Stimulated activated effector memory CD8-positive, alpha-beta T cell treated with anti-CD3 and anti-CD28 coated beads, Interleukin-12 subunit alpha, Interleukin-12 subunit beta, amount 100 ng/mL, for 72 hours (primary cell): Measurements from ENCODE around the gene ZNF550.

Experiments
- ATAC-seq: fragments of 150-1000 bp; cut with Tn5 transposase; 2 replicates; pipeline ENCODE4 v1.10.0; 2021
- DNase-seq, 2 donors: peaks; one replicate each; pipeline ENCODE4 v3.0.0; 2021 to 2022; ENCODE audit warnings: low spot score in 2 of 2
- H3K27ac Mint-ChIP-seq: one replicate; pipeline ENCODE4 v1.8.0; 2022; ENCODE audit warnings: mild to moderate bottlenecking, mixed read lengths
- H3K36me3 Mint-ChIP-seq: one replicate; pipeline ENCODE4 v1.8.0; 2022; ENCODE audit warnings: mild to moderate bottlenecking, mixed read lengths
- H3K4me1 Mint-ChIP-seq: one replicate; pipeline ENCODE4 v1.8.0; 2022; ENCODE audit warnings: mixed read lengths
- H3K4me3 Mint-ChIP-seq: one replicate; pipeline ENCODE4 v1.8.0; 2022; ENCODE audit warnings: mild to moderate bottlenecking, mixed read lengths
- H3K9me3 Mint-ChIP-seq: one replicate; pipeline ENCODE4 v1.8.0; 2022; ENCODE audit warnings: mixed read lengths

The ZNF550 gene

DNA sequence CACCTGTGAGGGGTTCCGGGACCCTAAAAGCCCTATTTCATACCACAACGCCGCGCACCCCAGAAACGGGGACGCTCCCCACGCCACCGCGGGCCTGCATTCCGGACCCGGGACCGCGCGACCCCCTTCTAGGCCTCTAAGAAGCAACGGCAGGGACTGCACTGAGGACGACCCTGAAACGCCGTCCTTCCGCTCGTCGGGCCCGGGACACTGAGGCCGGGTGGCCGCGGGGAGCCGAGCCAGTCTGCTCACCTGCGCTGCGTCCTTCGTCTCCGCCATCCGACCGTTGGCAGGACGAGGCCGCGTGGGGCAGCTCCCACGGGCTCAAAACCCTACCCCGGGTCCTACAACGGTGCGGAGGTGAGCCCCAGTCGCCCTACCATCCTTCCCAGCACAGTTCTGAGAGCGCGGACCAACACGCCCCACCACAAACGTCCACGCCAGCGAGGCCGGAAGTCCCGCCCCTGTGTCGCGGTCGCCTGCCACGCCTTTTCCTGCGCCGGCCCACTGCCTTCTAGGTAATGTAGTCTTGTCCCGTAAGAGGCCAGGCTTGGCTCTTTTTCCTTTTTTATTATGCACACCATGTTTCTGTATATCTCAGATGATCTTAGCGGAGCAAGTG, at the start of gene ZNF550:
TSS of gene ZNF550 (minus strand) at position 460 of the 622 bp plus-strand sequence. CDS start at position 279, 181 bp downstream.
- peaks cover 18% of the 10 kb centered on the region for H3K9me3 Mint-ChIP-seq
- DNase-seq (peak; percentile 61 to 89), ATAC-seq (peak; percentile 99)
- H3K27ac Mint-ChIP-seq, result peak within 1 kb of the TSS; percentile 95
- peak within 1 kb of the TSS; percentile 98 for H3K4me3 Mint-ChIP-seq
- peaks cover 23% of the 10 kb centered on the region for H3K36me3 Mint-ChIP-seq
- H3K4me1 Mint-ChIP-seq, result peaks cover 29% of the 10 kb centered on the region

DNA sequence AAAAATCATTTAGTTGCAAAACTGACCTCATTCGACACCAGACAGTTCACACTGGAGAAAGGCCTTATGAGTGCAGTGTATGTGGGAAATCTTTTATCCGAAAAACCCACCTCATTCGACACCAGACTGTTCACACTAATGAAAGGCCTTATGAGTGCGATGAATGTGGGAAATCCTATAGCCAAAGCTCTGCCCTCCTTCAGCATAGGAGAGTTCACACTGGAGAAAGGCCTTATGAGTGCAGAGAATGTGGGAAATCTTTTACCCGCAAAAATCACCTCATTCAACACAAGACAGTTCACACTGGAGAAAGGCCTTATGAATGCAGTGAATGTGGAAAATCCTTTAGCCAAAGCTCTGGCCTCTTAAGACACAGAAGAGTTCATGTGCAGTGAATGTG, 47.3 kb upstream of the ZNF550 start:
- H3K27ac Mint-ChIP-seq, result no peak overlapping the region
- H3K4me3 Mint-ChIP-seq, result no peak overlapping the region
- H3K9me3 Mint-ChIP-seq, result peaks cover 32% of the 10 kb centered on the region
- no peak for DNase-seq
- peaks cover 40% of the 10 kb centered on the region for H3K36me3 Mint-ChIP-seq
- no peak for ATAC-seq
- H3K4me1 Mint-ChIP-seq, result no peaks in the 10 kb centered on the region

DNA sequence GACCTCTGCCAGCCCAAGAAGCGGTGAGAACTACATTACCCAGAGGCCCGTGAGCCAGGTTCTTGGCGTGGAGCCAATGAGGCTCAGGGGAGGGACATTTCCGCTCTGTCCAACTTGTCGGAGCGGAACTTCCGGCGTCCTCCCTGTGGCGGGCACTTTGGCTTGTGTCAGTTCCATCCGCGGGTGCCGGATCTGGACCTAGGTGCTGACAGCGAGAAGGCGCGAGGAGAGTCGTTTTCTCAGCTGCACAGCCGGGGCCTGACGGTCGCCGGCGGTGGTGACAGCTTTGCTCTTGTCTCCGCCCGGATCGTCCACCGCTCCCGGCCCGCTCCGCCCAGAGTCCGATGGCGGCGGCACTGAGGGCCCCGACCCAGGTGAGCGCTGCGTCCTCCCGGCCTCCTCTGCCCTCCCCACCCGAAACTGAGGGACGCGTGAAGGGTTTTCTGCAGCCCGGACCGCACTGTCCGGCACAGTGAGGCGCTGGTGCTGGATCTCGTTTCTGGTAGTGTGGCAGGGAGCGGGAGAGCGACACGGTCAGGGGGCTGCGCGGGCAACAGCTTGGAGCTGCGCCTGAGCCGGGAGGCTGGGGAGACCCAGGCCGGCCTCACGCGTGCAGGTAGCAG, 40.2 kb upstream of the ZNF550 start, which contains the start of gene ZNF530:
TSS of gene ZNF530 (plus strand) at position 125 of the 623 bp plus-strand sequence. CDS start 4,461 bp downstream, outside the sequence.
- H3K4me1 Mint-ChIP-seq, result peaks cover 15% of the 10 kb centered on the region
- DNase-seq, result peak; percentile 83 to 91
- peaks cover 19% of the 10 kb centered on the region for H3K36me3 Mint-ChIP-seq
- peaks cover 33% of the 10 kb centered on the region for H3K9me3 Mint-ChIP-seq
- H3K27ac Mint-ChIP-seq, result peak within 1 kb of the TSS; percentile 54
- ATAC-seq, result peak; percentile 98
- peak within 1 kb of the TSS; percentile 74 for H3K4me3 Mint-ChIP-seq

DNA sequence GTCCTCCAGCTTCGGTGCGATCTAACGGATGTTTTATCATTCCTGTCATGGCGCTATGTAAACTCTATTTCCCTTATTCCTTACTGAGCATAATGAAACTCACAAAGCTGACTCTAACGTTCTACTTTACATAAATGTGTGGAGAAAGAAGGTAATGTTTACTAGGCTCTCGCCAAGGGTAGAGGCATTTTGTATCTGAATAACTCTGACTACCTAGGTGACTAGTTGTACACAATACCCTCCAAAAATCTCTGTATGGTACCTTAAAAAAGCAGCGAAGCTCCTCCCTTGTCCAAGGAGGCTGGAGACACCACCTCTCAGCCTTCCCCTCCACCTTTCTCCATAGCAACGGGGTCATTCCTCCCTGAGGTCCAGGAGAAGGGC, 39.7 kb upstream of the ZNF550 start:
- ATAC-seq, result peak; percentile 47
- Mint-ChIP-seq H3K4me1 (peaks cover 15% of the 10 kb centered on the region), H3K27ac (peak overlapping the region; percentile 54), H3K4me3 (peak overlapping the region; percentile 74), H3K9me3 (peaks cover 28% of the 10 kb centered on the region), H3K36me3 (peaks cover 14% of the 10 kb centered on the region)
- no peak for DNase-seq

DNA sequence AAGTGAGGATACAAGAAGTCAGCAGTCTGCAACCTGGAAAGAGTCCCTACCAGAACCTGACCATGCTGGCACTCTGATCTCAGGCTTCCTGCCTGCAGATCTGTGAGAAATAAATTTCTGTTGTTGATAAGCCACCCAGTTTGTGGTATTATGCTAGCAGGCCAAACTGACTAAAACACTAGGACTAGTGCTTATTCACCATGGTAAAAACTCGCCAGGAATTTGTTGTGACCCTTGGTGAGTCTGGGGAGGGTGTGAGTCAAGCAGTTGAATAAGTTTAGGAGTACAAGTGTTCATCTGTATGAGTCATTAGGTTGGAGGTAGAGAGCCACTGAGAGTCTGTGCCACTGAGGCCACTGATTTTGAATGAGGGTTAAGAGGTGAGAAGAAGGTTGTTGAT, 27.9 kb upstream of the ZNF550 start:
- H3K27ac Mint-ChIP-seq, result no peak overlapping the region
- peaks cover 28% of the 10 kb centered on the region for H3K9me3 Mint-ChIP-seq
- DNase-seq (no peak), ATAC-seq (no peak)
- H3K36me3 Mint-ChIP-seq, result peaks cover 6% of the 10 kb centered on the region
- H3K4me3 Mint-ChIP-seq, result no peak overlapping the region
- H3K4me1 Mint-ChIP-seq, result peaks cover 9% of the 10 kb centered on the region

DNA sequence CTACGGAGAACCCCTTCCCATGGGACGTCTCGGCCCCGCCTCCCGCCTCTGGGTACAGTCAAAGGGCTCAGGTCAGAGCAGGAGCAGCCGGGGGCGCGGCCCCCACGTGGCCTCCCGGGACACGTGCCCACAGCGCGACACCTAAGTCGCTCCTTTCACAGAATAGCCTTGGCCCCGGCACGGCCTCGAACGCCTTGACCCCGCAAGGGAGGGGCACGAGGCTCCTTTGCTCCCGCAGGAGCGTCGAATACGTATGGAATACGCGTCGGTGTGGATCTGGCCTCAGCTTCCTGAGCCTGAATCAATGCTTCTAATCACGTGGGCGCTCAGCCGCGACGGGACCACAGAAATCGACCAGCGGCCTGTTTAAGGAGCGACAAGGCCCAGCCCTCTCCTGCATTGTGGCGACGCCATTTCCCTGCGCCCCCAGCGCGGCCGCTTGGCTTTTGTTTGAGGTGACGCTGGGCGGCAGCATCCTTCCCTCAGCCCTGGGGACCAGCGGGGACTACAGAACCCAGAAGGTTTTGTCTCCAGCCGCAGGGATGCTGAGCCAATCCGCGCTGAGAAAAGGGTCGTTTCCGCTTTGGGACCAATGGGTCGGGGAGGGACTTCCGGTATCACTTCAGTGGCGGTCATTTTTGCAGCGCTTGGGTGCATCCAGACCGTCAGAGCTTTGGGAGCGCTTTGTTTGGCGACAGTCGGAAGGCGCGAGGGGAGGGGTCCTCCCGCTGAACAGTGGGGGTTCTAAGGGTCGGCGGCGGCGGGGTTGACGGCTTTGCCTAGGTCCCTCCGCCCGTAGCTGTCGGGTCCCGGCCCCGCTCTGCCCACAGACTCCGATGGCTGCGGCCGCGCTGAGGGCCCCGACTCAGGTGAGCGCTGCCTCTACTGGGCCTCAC, 24.1 kb upstream of the ZNF550 start, which contains the start of gene ZIK1:
TSS of gene ZIK1 (plus strand) at position 625 of the 896 bp plus-strand sequence. CDS start at position 837, 212 bp downstream.
- peak; percentile 88 for ATAC-seq

DNA sequence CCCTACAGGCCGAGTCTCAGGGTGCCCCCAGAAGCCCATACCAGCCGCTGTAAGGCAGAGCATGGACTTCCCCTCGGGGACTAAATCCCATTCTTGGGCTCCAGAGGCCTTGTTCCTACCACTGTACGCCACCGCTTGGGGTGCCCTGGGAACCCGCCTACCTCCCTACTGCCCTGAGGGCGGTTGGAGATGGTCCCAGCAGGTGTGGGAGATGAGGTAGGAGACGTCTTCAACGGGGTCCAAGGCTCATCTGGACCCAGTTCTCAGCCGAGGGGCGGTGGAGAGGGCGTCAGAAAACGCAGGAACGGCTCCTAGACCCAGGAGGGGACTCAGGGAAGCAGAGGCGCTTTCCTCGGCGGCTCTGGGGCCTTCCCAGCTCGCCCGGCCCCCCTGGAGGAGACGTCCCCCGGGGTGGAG, 23.4 kb upstream of the ZNF550 start:
- Mint-ChIP-seq H3K4me1 (peaks cover 16% of the 10 kb centered on the region), H3K36me3 (peaks cover 6% of the 10 kb centered on the region), H3K4me3 (peak overlapping the region; percentile 82), H3K9me3 (peaks cover 22% of the 10 kb centered on the region), H3K27ac (no peak overlapping the region)
- DNase-seq, result no peak
- ATAC-seq, result no peak

More for the DNA sequence above, 24.1 kb upstream of the ZNF550 start, which contains the start of gene ZIK1:
- peaks cover 13% of the 10 kb centered on the region for H3K4me1 Mint-ChIP-seq
- peaks cover 6% of the 10 kb centered on the region for H3K36me3 Mint-ChIP-seq
- peak; percentile 36 to 75 for DNase-seq
- H3K4me3 Mint-ChIP-seq, result peak within 1 kb of the TSS; percentile 82
- H3K27ac Mint-ChIP-seq, result peak within 1 kb of the TSS; percentile 76
- peaks cover 26% of the 10 kb centered on the region for H3K9me3 Mint-ChIP-seq

DNA sequence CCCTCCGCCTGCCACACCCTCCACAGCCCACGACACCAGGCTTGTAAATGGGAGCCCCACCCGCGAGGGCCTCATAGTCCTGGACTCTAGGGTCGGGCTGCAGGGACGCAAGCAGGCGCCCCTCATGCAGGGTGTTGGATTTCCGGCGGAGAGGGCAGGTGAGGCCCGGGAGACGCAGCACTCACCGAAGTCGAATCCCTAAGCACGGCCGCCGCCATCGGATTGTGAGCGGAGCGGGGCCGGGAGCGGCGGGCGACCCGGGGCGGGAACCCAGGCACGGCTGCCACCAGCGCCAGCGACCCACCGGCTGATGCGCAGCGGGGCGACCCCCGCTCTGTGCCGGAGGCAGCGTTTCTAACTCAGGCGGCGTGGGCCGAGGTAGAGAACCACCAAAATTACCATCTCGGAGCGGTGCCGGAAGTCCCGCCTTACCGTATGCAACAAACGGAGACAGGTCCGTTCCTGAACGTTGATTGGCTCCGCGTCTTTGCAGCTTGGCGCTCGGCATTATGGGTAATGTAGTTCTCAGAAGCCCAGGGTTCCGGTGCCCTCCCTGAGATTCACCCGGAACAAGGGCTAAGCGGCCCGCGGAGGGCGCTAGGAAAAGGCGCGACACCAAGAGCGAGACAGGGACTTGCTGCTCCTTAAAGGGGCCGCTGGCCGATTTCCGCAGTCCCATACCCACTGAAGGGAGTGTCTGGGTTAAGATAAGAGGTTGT, 19.0 kb upstream of the ZNF550 start, which contains the start of gene ZNF416:
TSS of gene ZNF416 (minus strand) at position 425 of the 719 bp plus-strand sequence. CDS start at position 218, 207 bp downstream.
- H3K36me3 Mint-ChIP-seq, result peaks cover 35% of the 10 kb centered on the region
- peak within 1 kb of the TSS; percentile 89 for H3K27ac Mint-ChIP-seq
- peaks cover 29% of the 10 kb centered on the region for H3K4me1 Mint-ChIP-seq
- DNase-seq (peak; percentile 78 to 94), ATAC-seq (peak; percentile 99)
- peaks cover 30% of the 10 kb centered on the region for H3K9me3 Mint-ChIP-seq
- peak within 1 kb of the TSS; percentile 75 for H3K4me3 Mint-ChIP-seq

DNA sequence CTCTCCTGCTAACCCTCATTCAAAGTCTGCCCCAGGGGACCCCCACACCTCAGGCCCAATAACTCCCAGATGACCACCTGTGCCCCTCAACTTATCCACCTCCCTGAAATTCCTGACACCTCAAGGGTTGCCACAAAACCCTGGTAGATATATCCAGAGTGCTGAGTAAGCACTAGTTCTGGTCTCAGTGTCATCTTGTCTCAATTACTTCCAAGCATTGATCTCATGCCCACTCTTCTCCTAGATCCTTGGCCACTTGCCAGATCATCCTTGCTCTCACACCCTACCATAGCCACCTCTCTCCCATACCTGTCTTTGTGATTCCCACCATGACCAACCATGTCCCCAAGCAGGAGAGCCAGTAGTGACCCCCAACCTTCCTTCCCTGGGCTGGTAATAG, 17.0 kb upstream of the ZNF550 start:
- DNase-seq (no peak), ATAC-seq (no peak)
- H3K4me1 Mint-ChIP-seq, result peaks cover 27% of the 10 kb centered on the region
- H3K9me3 Mint-ChIP-seq, result peaks cover 25% of the 10 kb centered on the region
- H3K27ac Mint-ChIP-seq, result no peak overlapping the region
- H3K4me3 Mint-ChIP-seq, result no peak overlapping the region
- peaks cover 39% of the 10 kb centered on the region for H3K36me3 Mint-ChIP-seq

DNA sequence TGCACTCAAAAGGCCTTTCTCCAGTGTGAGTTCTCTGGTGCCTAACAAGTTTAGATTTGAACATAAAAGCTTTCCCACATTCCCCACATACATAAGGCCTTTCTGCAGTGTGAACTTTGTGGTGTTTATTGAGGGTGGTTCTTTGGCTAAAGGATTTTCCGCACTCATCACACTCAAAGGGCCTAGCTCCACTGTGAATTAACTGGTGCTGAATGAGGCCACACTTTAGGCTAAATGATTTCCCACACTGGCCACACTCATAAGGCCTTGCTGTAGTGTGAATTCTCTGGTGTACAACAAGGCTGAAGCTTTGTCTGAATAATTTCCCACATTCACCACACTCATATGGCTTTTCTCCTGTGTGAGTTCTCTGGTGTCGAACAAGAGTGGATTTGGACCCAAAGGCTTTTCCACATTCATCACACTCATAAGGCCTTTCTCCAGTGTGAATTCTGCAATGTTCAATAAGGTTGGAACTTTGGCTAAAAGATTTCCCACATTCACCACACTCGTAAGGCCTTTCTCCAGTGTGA, 12.8 kb upstream of the ZNF550 start:
- H3K36me3 Mint-ChIP-seq, result peaks cover 39% of the 10 kb centered on the region
- no peak overlapping the region for H3K4me3 Mint-ChIP-seq
- H3K9me3 Mint-ChIP-seq, result peaks cover 35% of the 10 kb centered on the region
- DNase-seq (no peak), ATAC-seq (no peak)
- no peak overlapping the region for H3K27ac Mint-ChIP-seq
- peaks cover 13% of the 10 kb centered on the region for H3K4me1 Mint-ChIP-seq

DNA sequence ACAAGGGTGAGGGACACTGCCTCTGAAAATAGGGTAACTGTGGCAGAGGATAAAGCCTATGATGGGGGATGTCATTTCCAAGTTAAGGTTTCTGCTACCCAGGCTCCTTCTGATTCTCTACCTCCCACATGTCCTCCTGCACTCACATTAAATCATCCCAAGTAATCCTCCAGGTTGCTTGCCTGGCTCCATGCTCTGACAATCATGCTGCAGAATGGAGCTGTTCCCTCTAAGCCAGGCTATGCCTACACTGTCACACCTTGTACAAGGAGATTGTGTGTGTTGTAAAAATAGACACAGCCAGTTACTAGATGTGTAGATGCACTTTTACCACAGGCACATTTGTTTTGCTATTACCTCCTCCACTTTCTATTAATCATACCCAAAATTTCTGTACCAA, 11.0 kb upstream of the ZNF550 start:
- ATAC-seq (no peak), DNase-seq (no peak)
- H3K27ac Mint-ChIP-seq, result no peak overlapping the region
- H3K4me1 Mint-ChIP-seq, result no peaks in the 10 kb centered on the region
- peaks cover 29% of the 10 kb centered on the region for H3K9me3 Mint-ChIP-seq
- H3K4me3 Mint-ChIP-seq, result no peak overlapping the region
- peaks cover 25% of the 10 kb centered on the region for H3K36me3 Mint-ChIP-seq

DNA sequence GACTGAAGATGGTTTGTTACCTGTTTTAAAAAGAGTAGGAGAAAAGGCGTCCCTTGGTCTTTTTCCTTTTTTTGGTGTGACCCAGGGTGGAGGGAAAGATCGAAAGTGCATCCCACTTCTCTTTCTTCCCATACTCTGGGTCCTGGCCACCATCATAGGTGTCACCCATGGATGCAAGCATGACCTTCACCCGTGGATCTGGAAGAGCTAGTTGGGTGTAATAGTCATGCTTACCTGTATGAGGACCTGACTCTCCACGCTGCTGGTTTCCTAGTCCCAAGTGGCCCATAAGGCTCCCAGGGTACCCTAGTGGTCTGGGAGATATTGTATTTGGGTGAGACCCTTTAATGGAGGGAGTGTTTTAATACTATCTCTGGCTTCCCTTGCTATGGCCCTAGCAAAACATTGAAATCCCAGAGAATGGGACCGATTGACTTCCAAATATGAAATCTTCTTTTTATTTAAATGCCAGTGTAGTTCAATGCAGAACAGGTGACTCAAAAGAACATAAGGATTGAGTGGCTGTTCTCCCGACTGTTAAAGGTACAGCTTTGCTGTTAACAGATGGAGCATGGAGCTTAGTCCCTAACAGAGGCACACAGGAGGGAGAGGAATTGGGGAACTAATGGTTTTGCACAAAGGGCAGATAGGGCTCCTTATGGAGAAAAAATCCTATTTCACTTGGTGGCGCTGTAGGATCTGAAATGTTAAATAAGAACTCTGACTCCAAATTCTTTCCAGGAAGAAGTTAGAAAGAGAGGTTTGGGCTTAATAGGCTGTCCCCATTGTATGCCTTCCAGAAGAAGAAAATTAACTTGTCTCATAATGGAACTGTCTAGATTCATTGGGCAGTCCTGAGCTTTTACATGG, 7.0 kb upstream of the ZNF550 start:
- Mint-ChIP-seq H3K4me1 (no peaks in the 10 kb centered on the region), H3K9me3 (peaks cover 29% of the 10 kb centered on the region), H3K4me3 (no peak overlapping the region), H3K27ac (no peak overlapping the region), H3K36me3 (no peaks in the 10 kb centered on the region)
- DNase-seq (no peak), ATAC-seq (no peak)

DNA sequence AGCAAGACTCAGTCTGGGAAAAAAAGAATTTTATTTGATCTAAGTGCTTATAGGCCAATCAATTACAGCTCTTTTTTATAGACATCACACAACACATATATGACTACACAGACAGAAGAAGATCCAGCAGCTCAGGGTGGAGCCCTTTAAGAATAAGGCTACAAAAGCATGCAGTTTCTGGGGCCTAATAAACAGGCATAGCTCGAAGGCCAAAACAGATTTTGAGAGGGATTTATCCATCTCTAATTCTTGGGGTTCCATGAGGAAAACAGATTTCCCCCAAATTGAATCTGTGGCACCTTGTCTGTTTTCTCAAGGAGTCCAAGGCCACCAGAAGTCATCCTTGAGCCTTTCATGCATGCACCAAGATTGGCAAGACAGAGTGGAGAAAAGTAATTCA, 3.9 kb upstream of the ZNF550 start:
- no peak overlapping the region for H3K4me3 Mint-ChIP-seq
- peaks cover 18% of the 10 kb centered on the region for H3K9me3 Mint-ChIP-seq
- ATAC-seq (no peak), DNase-seq (no peak)
- H3K4me1 Mint-ChIP-seq, result peaks cover 21% of the 10 kb centered on the region
- H3K27ac Mint-ChIP-seq, result no peak overlapping the region
- no peaks in the 10 kb centered on the region for H3K36me3 Mint-ChIP-seq
